Keratinocyte (primary cell): Measurements from ENCODE around the gene COPZ2. TPM values are rescaled to one million over a fixed set of nuclear protein-coding genes. Genes with fewer than 3 reads are reported as not detected.

Source experiments
- DNase-seq: peaks from one replicate; pipeline ENCODE4 v3.0.0-alpha.2; 2011; ENCODE audit warnings: low read depth, missing footprints, low spot score
- FAIRE-seq: peaks from 2 replicates; lab custom pipeline; 2011; peaks lifted over from hg19 to GRCh38; lab: Jason Lieb, UNC
- H2AFZ ChIP-seq: 2 replicates; pipeline ENCODE4 v1.6.0; 2012; ENCODE audit warnings: low read length, control low read depth, inconsistent platforms; ENCODE audit not compliant: control insufficient read depth
- H3K27ac ChIP-seq: 2 replicates; pipeline ENCODE4 v1.5.1; 2011; ENCODE audit warnings: low read length; ENCODE audit not compliant: control insufficient read depth, insufficient read depth
- H3K27me3 ChIP-seq: 3 replicates; pipeline ENCODE4 v1.6.0; 2011; ENCODE audit warnings: low read length; ENCODE audit not compliant: control insufficient read depth, insufficient read depth; ENCODE audit errors: extremely low read depth
- H3K36me3 ChIP-seq, 2 experiments: 2 replicates in 1 of 2; 3 replicates in 1 of 2; pipeline ENCODE4 v1.5.1; 2011; ENCODE audit warnings: low read length in 2 of 2, mild to moderate bottlenecking in 1 of 2; ENCODE audit not compliant: control insufficient read depth in 2 of 2, insufficient read depth in 2 of 2; ENCODE audit errors: extremely low read depth in 1 of 2
- H3K4me1 ChIP-seq: 3 replicates; pipeline ENCODE4 v1.5.1; 2011; ENCODE audit warnings: low read length; ENCODE audit not compliant: control insufficient read depth, insufficient read depth; ENCODE audit errors: extremely low read depth
- H3K4me2 ChIP-seq: 3 replicates; pipeline ENCODE4 v1.6.0; 2011; ENCODE audit warnings: low read depth, low read length; ENCODE audit not compliant: control insufficient read depth, insufficient read depth; ENCODE audit errors: extremely low read depth
- H3K4me3 ChIP-seq, 3 experiments: fragments of 200-600 bp in 1 of 3; sonication (generic) in 1 of 3; 2 replicates in 2 of 3; 3 replicates in 1 of 3; pipeline ENCODE4 v1.5.1; 2011 to 2016; ENCODE audit warnings: low read length in 3 of 3, mild to moderate bottlenecking in 3 of 3, control low read depth in 2 of 3, inconsistent platforms in 1 of 3, low read depth in 1 of 3, mixed read lengths in 1 of 3, mixed run types in 1 of 3, moderate library complexity in 1 of 3; ENCODE audit not compliant: control insufficient read depth in 2 of 3, insufficient read depth in 2 of 3; ENCODE audit errors: extremely low read depth in 1 of 3
- H3K79me2 ChIP-seq: 2 replicates; pipeline ENCODE4 v1.6.0; 2012; ENCODE audit warnings: low read length; ENCODE audit not compliant: control insufficient read depth, insufficient read depth
- H3K9ac ChIP-seq: 3 replicates; pipeline ENCODE4 v1.6.0; 2011; ENCODE audit warnings: low read length; ENCODE audit not compliant: control insufficient read depth, insufficient read depth; ENCODE audit errors: extremely low read depth
- H3K9me1 ChIP-seq: 3 replicates; pipeline ENCODE4 v1.6.0; 2011; ENCODE audit warnings: low read length; ENCODE audit not compliant: control insufficient read depth, insufficient read depth; ENCODE audit errors: extremely low read depth
- H3K9me3 ChIP-seq: 2 replicates; pipeline ENCODE4 v1.5.1; 2012; ENCODE audit warnings: low read depth, low read length; ENCODE audit not compliant: control insufficient read depth
- H4K20me1 ChIP-seq: 3 replicates; pipeline ENCODE4 v1.6.0; 2011; ENCODE audit warnings: low read length; ENCODE audit not compliant: control insufficient read depth, insufficient read depth; ENCODE audit errors: extremely low read depth
- CTCF ChIP-seq, 3 experiments: IDR thresholded peaks in 1 of 3; conservative IDR thresholded peaks in 1 of 3; optimal IDR thresholded peaks in 1 of 3; 2 replicates in 2 of 3; 3 replicates in 1 of 3; pipeline versions ENCODE3 to v1.5.1; 2011; ENCODE audit warnings: low read length in 3 of 3, mild to moderate bottlenecking in 3 of 3, moderate library complexity in 2 of 3, control low read depth in 1 of 3, inconsistent platforms in 1 of 3; ENCODE audit not compliant: insufficient read depth in 2 of 3; ENCODE audit errors: extremely low read depth in 1 of 3
- EZH2 ChIP-seq: IDR thresholded peaks from one replicate; pipeline ENCODE4 v1.6.1; 2012; ENCODE audit warnings: inconsistent platforms, mild to moderate bottlenecking, low read length, moderate library complexity
- dilution Hi-C: fragments of 300-500 bp; cut with MboI; formaldehyde crosslinking; loops from one replicate; pipeline ENCODE4 v1.7.0; 2020; ENCODE audit warnings: low sequenced_read_pairs; ENCODE audit not compliant: extremely low pct_ligation_motif_present
- polyA plus RNA-seq, 5 experiments: library from polyadenylated mRNA; depleted of rRNA in 3 of 5; stranded (reverse) in 3 of 5; stranded (forward) in 1 of 5; unstranded in 1 of 5; fragments of >200 nt; gene quantifications; 1 replicate in 1 of 5; 2 replicates in 3 of 5; 3 replicates in 1 of 5; pipeline versions ENCODE4 v1.2.1 to v1.2.3, GENCODE V29; 2011 to 2012; ENCODE audit warnings: missing spikeins in 2 of 5, low read depth in 1 of 5, low replicate concordance in 1 of 5

Gene COPZ2
- polyA plus RNA-seq, 1 donor (not counting 4 experiments of a cell fraction or from before 2014, with no cell fraction given), result 11.1 TPM

DNA sequence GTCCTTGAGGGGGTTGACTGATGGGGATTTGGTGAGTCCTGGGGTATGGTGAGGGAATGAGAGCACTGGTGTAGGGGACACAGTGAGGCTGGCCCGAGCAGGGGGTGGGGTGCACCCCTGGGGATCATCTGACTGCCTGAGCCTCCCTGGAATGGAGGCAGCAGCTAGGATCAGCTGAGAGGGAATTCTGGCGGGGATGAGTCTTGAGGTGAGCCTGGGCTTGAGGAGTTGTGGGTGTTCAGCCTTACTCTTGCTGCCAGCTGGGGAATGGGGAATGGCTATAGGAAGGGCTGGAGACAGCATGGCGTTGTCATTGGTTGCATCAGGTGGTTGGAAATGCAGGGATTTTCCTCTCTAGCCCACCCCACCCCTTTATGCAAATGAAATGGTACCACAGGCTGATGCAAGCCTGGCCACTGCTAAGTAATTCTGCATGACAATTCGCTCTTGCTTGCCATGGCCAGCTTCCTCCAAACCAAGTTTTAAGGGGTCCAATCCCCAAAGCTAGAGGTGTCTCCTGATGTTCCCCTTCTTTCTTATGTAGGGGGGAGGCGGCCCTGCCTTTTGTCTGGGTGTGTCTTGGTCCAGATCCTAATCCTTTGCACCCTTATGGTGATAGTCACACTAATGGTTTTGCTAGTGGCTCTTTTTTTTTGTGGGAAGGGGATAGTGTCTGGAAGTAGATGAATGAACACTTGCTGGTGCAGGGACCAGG lies 18.1 kb upstream of the COPZ2 start:
- Histone ChIP-seq H3K9me3 (no peaks in the 10 kb centered on the region), H3K4me2 (peak overlapping the region; percentile 67), H4K20me1 (peaks cover 20% of the 10 kb centered on the region), H3K36me3 (peaks cover 42 to 74% of the 10 kb centered on the region in 2 experiments), H2AFZ (no peak overlapping the region), H3K4me3 (peak overlapping the region in 2 of 3 experiments; percentile 54 to 72), H3K79me2 (peaks cover 79% of the 10 kb centered on the region), H3K27ac (peak overlapping the region; percentile 93), H3K9me1 (peaks cover 2% of the 10 kb centered on the region), H3K27me3 (no peaks in the 10 kb centered on the region), H3K9ac (peak overlapping the region; percentile 77), H3K4me1 (peaks cover 54% of the 10 kb centered on the region)
- DNase-seq (no peak), FAIRE-seq (peak; percentile 71)
- TF ChIP-seq EZH2 (no peak), CTCF (optimal IDR thresholded peaks at IDR 0.05 in 1 of 3, IDR thresholded peaks at IDR 0.05 in 1 of 3, conservative IDR thresholded peaks at IDR 0.05 in 1 of 3; ENCODE audit: extremely low read depth in 1 of 3, insufficient read depth in 2 of 3, low read length in 3 of 3) (no peak)
- dilution Hi-C loops, result no loop called here

GRCh38 chr17:48054238-48055185 lies 16.9 kb upstream of the COPZ2 start:
- Histone ChIP-seq H3K9me1 (peaks cover 2% of the 10 kb centered on the region), H3K36me3 (peaks cover 34 to 67% of the 10 kb centered on the region in 2 experiments), H3K79me2 (peaks cover 82% of the 10 kb centered on the region), H3K27me3 (no peaks in the 10 kb centered on the region), H3K27ac (peak overlapping the region; percentile 93), H3K4me3 (peak overlapping the region; percentile 1 to 86 (median 72)), H4K20me1 (peaks cover 16% of the 10 kb centered on the region), H2AFZ (no peak overlapping the region), H3K9me3 (no peaks in the 10 kb centered on the region), H3K4me1 (peaks cover 62% of the 10 kb centered on the region), H3K4me2 (peak overlapping the region; percentile 67), H3K9ac (peak overlapping the region; percentile 64)
- DNase-seq (peak; percentile 75), FAIRE-seq (peak; percentile 80)
- TF ChIP-seq CTCF (optimal IDR thresholded peaks at IDR 0.05 in 1 of 3, IDR thresholded peaks at IDR 0.05 in 1 of 3, conservative IDR thresholded peaks at IDR 0.05 in 1 of 3; ENCODE audit: extremely low read depth in 1 of 3, insufficient read depth in 2 of 3, low read length in 3 of 3), result no peak
- TF ChIP-seq EZH2, result no peak
- dilution Hi-C loops, result no loop called here
